GM18868 (cell line): ENCODE data around the gene WHAMM.
"Not testable (repeated sequence)": the region's sequence is repeated elsewhere in the genome, so short reads cannot be mapped to it uniquely, and the experiment has no call there.

Source experiments
- ATAC-seq: cut with Tn5 transposase; IDR thresholded peaks from one replicate; pipeline ENCODE4 v1.9.1; 2021; ENCODE audit warnings: mild to moderate bottlenecking, moderate library complexity; ENCODE audit not compliant: unreplicated experiment

Gene WHAMM

DNA sequence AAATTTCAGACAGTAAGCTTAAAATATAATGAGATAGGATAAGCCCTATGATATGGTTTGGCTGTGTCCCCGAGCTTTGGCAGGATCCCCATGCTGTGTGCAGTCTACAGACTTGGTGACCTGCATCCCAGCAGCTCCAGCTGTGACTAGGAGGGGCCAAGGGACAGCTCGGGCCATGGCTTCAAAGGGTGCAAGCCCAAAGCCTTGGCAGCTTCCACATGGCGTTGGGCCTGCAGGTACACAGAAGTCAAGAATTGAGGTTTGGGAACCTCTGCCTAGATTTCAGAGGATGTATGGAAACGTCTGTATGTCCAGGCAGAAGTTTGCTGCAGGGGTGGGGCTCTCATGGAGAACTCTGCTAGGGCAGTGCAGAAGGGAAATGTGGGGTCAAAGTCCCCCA is 56.2 kb downstream of the WHAMM start:
- not testable (repeated sequence) for ATAC-seq

- ATAC-seq, result not testable (repeated sequence)
Measured at GRCh38 chr15:82865981-82866380, 56.6 kb downstream of the WHAMM start.

GRCh38 chr15:82870727-82871320 is 61.4 kb downstream of the WHAMM start:
- ATAC-seq, result no peak

DNA sequence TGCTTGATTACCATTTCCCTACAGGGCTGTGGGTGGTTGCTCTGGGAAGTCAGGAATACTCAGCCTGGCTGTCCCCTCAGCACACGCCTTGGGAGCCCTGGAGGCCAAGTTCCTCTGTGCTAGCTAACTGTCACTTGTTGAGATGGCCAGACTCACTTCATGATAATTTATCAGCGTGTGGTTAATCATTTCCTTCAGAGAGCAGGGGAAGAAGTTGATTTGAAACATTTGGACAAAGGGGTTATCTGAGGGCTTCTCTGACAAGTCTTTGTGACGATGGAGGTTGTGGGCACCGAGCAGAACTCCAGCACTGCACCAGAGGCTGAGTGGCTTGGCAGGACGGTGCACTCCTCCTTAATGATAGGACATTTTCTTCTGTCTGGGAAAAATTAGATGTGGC is 61.9 kb downstream of the WHAMM start:
- no peak for ATAC-seq

DNA sequence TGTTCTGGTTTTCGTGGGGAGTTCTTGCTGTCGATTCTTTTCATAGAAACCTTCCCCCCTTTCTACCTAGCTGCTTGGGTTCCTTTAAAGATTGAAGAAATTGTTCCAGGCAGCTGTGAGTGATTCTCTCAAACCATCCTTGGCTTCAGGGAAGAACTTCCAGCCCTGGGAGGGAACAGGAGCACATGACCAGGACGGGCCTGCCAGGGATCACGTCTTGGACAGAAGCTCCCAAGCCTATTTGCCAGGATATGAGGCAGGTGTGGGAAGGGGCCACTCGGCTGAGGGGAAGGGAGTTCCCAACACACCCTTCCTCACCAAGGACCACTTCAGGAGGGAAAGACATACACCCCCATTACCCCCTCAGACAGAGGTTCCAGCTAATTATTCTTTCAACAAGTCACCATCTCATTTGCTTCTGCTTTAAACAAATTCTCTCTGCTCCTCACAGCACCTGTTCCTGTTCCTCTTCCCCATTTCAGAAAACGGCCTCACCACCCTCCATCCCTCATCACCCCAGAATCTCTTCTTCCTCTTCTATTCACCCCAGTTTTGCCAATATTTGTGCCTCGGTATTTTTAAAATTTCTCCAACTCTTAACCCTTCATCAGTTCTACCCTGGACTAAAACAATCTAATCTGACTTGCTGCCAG is 62.5 kb downstream of the WHAMM start:
- no peak for ATAC-seq

DNA sequence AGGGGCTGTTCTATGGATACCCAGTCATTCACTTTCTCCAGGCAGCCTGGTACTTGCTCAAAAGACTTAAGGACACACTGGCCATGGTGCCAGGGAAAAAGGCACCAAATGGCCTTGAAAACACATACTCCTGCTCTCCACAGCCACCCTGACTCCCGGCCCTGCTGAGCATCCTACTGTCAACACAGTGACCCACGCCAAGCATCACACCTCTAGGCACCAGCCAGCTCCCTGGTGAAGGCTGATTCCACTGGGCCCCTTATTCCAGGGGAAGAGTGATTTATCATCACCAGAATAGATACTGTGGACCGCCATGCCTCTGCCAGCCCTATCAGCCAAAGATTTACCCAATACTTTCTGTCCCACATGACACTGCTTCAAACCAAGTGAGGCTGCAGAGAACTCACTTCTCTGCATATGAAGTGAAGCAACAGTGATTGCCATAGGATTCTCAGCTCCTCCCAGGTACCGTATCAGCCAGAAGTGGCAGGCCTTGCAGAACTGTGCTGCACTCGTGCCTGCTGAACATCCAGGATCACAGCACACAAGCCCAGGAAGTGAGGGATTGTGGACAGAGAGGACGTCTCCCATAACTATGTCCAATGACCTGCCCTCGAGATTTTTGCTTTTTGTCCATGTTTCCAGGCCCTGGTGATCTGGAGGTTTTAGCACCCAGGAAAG is 63.7 kb downstream of the WHAMM start:
- no peak for ATAC-seq

DNA sequence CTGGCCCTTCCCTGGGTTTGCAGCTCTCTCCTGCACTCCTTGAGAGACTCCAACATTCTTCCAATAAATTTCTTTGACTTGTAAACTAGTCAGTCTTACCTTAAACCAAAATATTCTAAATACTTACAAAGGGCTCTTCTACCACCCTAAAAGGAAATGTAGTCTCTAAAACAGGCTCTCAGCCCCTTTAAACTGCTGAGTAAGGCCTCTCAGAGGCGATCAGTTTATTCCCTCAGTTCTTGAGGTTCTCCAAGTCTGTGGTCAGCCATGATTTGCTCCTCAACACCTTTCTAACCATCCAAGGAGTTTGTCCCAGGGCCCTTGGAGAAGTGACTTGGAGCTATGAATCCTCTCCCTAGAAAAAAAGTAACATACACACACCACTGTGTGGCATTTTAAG is 64.8 kb downstream of the WHAMM start:
- no peak for ATAC-seq

DNA sequence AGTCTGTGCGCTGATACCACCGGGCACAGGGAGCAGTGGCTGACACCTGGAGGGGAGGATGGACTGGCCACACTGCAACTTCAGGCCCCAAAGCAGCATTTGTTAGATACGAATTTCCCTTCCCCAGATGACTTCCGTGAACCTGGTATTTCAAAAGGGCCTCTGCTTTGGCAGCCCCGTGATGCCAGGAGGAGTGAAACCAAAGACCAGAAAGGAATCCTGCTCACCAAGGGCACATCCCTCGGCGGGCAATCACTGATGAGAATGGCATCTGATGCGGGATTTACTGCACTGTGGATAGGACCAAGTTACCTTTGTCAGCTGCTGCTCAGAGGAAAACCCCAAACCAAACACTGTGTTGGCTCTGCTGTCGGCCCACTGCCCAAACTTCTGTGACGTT is 65.5 kb downstream of the WHAMM start:
- no peak for ATAC-seq

DNA sequence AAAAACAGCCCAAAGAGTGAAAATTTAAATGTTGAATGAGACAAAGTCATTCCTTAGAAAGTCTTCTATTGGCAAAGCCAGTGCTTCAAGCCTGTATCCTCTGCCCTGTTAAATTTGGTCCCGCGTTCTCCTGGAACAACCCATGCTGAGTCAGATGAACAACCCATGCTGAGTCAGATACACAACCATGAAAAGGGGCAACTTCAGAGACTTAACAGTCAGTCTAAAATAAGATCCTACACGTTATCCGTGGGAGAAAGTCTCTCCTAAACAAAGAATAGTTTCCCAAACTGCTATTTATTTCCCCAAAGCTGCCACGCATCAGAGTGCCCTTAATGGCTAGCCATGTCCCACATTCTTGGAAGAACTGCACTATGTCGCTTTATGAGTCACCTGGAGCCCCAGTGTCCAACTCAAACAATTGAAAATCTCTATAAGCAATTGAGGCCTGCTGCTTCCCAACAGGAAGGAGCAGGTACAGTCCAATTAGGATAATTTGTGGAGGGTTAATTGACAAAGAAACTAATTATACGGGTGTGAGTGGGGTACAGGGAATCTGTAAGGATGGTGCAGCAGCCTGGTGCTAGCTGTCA is 66.1 kb downstream of the WHAMM start:
- ATAC-seq, result no peak

- no peak for ATAC-seq
Measured at GRCh38 chr15:82877825-82878224, 68.4 kb downstream of the WHAMM start.

DNA sequence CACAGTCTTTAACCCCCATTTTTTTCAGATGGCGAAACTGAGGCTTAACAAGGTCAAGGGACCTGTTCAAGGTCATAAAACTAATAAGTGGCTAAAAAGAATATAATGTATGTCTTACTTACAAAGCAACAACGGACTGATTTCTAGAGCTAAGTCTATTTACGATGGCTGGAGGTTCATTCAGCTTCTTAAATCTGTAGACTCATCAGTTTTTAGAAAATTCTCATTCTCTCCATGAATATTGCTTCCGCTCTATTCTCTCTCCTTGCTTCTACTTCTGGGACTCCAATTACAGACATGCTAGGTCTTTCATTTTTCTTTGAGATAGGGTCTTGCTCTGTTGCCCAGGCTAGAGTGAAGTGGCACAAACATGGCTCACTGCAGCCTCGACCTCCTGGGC is 68.9 kb downstream of the WHAMM start:
- no peak for ATAC-seq

- no peak for ATAC-seq
Measured at GRCh38 chr15:82880704-82881103, 71.3 kb downstream of the WHAMM start.

- ATAC-seq, result no peak
Measured at GRCh38 chr15:82881747-82882146, 72.3 kb downstream of the WHAMM start.

DNA sequence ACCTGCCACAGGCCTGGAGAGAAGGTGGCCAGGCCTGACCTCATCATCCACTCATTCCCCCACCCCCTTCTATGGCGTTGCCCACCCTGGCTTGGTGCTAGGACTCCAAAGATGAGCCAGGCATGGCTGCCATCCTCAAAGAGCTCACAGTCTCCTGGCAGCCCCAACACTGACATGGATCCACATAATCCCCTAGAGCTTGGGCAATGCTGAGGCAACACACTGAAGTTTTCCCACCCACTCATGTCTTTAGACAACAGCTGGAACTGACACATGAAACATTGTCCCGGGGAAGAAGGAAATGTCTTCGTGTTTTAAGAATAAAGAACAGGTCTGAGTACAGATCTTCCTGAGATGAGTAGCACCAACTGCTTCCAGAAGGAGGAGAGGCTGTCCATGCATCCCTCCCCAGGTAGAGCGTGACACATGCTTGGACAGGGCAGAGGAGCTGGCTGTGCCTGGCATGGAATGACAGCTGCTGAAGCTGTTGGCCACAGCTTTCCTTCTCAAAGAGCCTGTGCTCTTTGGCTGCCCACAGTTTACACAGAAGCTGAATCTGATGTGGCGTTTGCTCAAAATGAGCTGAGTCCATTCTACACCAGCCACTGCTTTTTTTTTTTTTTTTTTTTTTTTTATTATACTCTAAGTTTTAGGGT is 73.0 kb downstream of the WHAMM start:
- ATAC-seq, result no peak
